ENCODE results near the gene ARHGAP30. TPM values are rescaled to one million over a fixed set of nuclear protein-coding genes. Genes with fewer than 3 reads are reported as not detected.

The ARHGAP30 gene

DNA sequence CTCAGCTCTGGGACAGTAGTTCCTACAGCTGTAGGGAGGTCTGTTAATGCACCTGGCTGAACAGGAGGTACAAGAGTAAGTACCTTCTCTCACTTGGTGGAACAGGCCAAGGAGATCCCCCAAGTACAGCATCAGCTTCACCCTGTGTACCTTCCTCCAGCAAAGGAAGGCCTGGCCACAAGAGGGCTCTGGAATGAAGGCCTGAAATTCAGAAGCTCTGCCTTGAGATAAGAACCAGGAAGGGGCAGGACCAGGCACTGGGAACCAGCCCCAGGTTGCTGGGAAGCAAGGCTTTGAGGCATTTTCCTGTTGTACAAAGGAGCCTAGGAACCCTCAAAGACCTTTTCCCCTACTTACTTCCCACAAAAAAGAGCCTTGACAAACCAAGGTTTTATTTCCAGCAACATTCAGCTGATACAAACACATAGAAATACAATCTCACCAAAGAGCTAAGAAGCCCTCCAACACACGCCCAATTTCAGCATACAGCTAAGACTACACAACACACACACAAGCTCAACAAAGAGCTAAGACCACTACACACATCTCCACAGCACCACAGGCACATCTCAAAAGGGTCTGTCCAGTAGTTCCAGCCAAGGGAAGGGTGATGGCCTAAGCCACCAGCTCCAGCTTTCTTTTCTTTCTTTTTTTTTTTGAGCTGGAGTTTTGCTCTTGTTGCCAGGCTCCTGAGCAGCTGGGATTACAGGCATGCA is 72.2 kb downstream of the ARHGAP30 start:
- Histone ChIP-seq H3K18ac (ENCODE audit: low read length) (no peak overlapping the region), H2BK120ac (ENCODE audit: low read depth, low read length) (no peak overlapping the region), H3K4me2 (ENCODE audit: insufficient read depth, low read length, poor library complexity, severe bottlenecking) (no peak overlapping the region), H2BK12ac (ENCODE audit: low read length) (no peak overlapping the region), H3K4ac (ENCODE audit: low read length) (no peak overlapping the region), H3K4me3 (ENCODE audit: low read length in 2 of 2) (no peak overlapping the region), H3K36me3 (replicated peaks in 1 of 2; ENCODE audit: control insufficient read depth in 2 of 2, insufficient read depth in 2 of 2, low read length in 2 of 2) (peaks cover 0 to 29% of the 10 kb centered on the region in 2 donors), H2BK5ac (ENCODE audit: low read length) (no peak overlapping the region), H3K23ac (ENCODE audit: low read depth, low read length, poor library complexity) (no peak overlapping the region), H3K27me3 (ENCODE audit: control insufficient read depth in 3 of 3, insufficient read depth in 3 of 3, low read depth in 1 of 3, low read length in 3 of 3) (no peaks in the 10 kb centered on the region), H3K79me1 (ENCODE audit: low read depth, low read length) (no peaks in the 10 kb centered on the region), H3K27ac (replicated peaks; ENCODE audit: low read length) (no peak overlapping the region), H2AFZ (ENCODE audit: low read length) (peak overlapping the region; percentile 50), H3K9me3 (replicated peaks in 1 of 2; ENCODE audit: control insufficient read depth in 2 of 2, insufficient read depth in 1 of 2, low read depth in 1 of 2, low read length in 2 of 2) (no peaks in the 10 kb centered on the region), H3K14ac (ENCODE audit: low read length) (no peak overlapping the region), H2AK5ac (ENCODE audit: low read depth, low read length) (no peak overlapping the region), H2BK15ac (ENCODE audit: low read length) (no peak overlapping the region), H4K8ac (ENCODE audit: low read depth, low read length) (no peak overlapping the region), H3K4me1 (ENCODE audit: control insufficient read depth in 2 of 2, insufficient read depth in 1 of 2, low read depth in 1 of 2, low read length in 2 of 2) (no peaks in the 10 kb centered on the region), H4K91ac (ENCODE audit: low read depth, low read length, poor library complexity) (no peak overlapping the region), H3K9ac (ENCODE audit: low read depth, low read length, poor library complexity) (no peak overlapping the region)
- WGBS, 2 donors (ENCODE audit: extremely low coverage in 2 of 2, insufficient read length in 2 of 2, insufficient replicate concordance in 1 of 2), result no CpG with 5 or more reads among the region's 1 CpG
- DNase-seq (ENCODE audit: low spot score), result no peak

Small RNA genes lying within 50 kb of the gene (small RNA-seq; reads per million reads assigned to genes)
- not detected for gene AL591806.2 (ENCODE audit: insufficient read depth)
